ENCODE data around the gene SYTL3. TPM values are rescaled to one million over a fixed set of nuclear protein-coding genes. Genes with fewer than 3 reads are reported as not detected.
"Not testable (repeated sequence)": the region's sequence is repeated elsewhere in the genome, so short reads cannot be mapped to it uniquely, and the experiment has no call there.

The SYTL3 gene
- total and polyA plus RNA-seq, 10 donors = 5.9 to 48.3 (median 17.9) TPM

DNA sequence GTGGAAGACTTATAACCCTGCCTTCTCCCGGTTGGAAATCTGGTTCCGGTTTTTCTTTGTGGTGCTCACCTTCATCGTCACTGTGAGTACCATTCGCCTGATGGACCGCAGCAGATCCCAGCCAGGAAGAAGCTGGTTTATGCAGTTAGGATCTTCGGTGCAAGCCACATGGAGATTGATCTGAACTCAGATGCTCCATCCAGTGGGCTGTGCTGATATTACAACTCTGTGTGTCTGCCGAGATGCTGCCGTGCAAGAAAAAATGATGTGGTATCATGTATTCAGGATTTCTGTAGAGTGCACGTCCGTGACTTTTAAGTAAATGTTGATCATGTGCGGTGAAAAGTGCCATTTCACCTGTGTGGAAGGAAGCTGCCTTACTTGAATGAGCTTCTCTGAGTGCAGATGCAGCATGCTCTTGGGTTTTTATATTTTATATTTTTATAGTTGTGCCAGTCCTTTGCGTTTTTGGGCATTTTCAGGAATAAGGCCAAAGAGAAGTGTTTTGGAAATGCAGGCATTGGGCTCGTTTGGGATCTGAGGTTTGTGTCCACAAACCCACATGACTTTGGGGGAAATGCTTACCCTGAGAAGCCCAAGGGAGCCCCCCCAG lies 44.5 kb upstream of the SYTL3 start:
- intact Hi-C loops (cut with DNase I; ENCODE audit: low total_unique reads) = no loop called here
- no peak for TF ChIP-seq POLR2A (IDR thresholded peaks at IDR 0.05)
- TF ChIP-seq, protein P1, sequence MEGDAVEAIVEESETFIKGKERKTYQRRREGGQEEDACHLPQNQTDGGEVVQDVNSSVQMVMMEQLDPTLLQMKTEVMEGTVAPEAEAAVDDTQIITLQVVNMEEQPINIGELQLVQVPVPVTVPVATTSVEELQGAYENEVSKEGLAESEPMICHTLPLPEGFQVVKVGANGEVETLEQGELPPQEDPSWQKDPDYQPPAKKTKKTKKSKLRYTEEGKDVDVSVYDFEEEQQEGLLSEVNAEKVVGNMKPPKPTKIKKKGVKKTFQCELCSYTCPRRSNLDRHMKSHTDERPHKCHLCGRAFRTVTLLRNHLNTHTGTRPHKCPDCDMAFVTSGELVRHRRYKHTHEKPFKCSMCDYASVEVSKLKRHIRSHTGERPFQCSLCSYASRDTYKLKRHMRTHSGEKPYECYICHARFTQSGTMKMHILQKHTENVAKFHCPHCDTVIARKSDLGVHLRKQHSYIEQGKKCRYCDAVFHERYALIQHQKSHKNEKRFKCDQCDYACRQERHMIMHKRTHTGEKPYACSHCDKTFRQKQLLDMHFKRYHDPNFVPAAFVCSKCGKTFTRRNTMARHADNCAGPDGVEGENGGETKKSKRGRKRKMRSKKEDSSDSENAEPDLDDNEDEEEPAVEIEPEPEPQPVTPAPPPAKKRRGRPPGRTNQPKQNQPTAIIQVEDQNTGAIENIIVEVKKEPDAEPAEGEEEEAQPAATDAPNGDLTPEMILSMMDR (IDR thresholded peaks at IDR 0.05 in 8 of 11, conservative IDR thresholded peaks at IDR 0.05 in 3 of 11) = peak; percentile 47 to 81 (median 70)
- peak in 1 of 3 donors; percentile 9 for TF ChIP-seq POLR2AphosphoS5 (IDR thresholded peaks at IDR 0.05)
- H3K27me3 ChIP-seq (replicated peaks in 1 of 7) = no peaks in the 10 kb centered on the region
- 39 to 54% (median 50%) methylated on average over 13 of the region's 13 CpGs for WGBS, 5 donors
- DNase-seq = no peak
- H3K4me1 ChIP-seq = peaks cover 0 to 5% (median 0%) of the 10 kb centered on the region in 6 donors
- peaks cover 0 to 94% (median 54%) of the 10 kb centered on the region in 6 donors for H3K36me3 ChIP-seq
- H3K27ac ChIP-seq = no peak overlapping the region
- no peaks in the 10 kb centered on the region for H3K9me3 ChIP-seq
- no peak overlapping the region for H3K4me3 ChIP-seq

DNA sequence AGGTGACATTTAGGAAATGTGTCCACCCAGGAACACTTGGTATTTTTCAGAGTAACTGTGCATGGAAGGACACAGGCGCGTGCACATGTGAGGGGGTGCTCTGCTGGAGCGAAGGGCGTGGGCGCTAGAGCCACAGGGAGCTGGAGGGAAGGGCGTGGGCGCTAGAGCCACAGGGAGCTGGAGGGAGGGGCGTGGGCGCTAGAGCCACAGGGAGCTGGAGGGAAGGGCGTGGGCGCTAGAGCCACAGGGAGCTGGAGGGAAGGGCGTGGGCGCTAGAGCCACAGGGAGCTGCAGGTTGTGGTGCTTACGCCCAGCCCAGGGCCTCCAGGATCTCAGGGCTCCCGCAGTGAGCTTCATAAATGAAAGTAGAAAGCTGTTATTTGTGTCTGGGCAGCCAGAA lies 43.8 kb upstream of the SYTL3 start:
- H3K36me3 ChIP-seq = peaks cover 0 to 94% (median 60%) of the 10 kb centered on the region in 6 donors
- WGBS, 5 donors = 83 to 99% (median 94%) methylated on average over 15 of the region's 15 CpGs
- intact Hi-C loops (cut with DNase I; ENCODE audit: low total_unique reads) = not testable (repeated sequence)

DNA sequence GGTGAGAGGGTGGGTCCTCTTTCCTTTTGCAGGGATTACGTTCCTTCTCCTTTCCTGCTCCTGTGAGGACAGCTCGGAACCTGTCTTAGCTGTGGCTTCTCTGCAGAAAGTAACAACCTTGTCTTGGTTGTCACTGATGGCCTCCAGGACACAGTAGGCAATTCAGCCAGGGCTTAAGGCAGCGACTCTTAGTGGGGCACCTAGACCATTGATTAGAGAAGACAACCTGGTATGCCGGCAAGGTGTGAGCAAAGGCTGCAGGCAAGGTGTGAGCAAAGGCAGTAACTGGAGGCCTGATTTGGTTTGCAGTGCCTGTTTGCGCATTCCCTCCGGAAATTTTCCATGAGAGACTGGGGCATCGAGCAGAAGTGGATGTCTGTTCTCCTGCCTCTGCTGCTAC lies 42.9 kb upstream of the SYTL3 start:
- no peaks in the 10 kb centered on the region for H3K9me3 ChIP-seq
- no peak overlapping the region for H3K27ac ChIP-seq
- H3K36me3 ChIP-seq = peaks cover 0 to 94% (median 63%) of the 10 kb centered on the region in 6 donors
- TF ChIP-seq POLR2A (IDR thresholded peaks at IDR 0.05) (no peak), POLR2AphosphoS5 (IDR thresholded peaks at IDR 0.05) (no peak)
- TF ChIP-seq, protein P1 (IDR thresholded peaks at IDR 0.05 in 8 of 11, conservative IDR thresholded peaks at IDR 0.05 in 3 of 11) = no peak
- DNase-seq = no peak
- 87 to 97% (median 97%) methylated on average over 7 of the region's 7 CpGs for WGBS, 5 donors
- intact Hi-C loops (cut with DNase I; ENCODE audit: low total_unique reads) = no loop called here
- H3K27me3 ChIP-seq (replicated peaks in 1 of 7) = no peaks in the 10 kb centered on the region
- peaks cover 0 to 5% (median 0%) of the 10 kb centered on the region in 6 donors for H3K4me1 ChIP-seq
- no peak overlapping the region for H3K4me3 ChIP-seq

More for the DNA sequence above, 43.8 kb upstream of the SYTL3 start:
- H3K27ac ChIP-seq; DNase-seq; H3K9me3 ChIP-seq; H3K4me3 ChIP-seq; H3K27me3 ChIP-seq (replicated peaks in 1 of 7); H3K4me1 ChIP-seq: not testable (repeated sequence)

DNA sequence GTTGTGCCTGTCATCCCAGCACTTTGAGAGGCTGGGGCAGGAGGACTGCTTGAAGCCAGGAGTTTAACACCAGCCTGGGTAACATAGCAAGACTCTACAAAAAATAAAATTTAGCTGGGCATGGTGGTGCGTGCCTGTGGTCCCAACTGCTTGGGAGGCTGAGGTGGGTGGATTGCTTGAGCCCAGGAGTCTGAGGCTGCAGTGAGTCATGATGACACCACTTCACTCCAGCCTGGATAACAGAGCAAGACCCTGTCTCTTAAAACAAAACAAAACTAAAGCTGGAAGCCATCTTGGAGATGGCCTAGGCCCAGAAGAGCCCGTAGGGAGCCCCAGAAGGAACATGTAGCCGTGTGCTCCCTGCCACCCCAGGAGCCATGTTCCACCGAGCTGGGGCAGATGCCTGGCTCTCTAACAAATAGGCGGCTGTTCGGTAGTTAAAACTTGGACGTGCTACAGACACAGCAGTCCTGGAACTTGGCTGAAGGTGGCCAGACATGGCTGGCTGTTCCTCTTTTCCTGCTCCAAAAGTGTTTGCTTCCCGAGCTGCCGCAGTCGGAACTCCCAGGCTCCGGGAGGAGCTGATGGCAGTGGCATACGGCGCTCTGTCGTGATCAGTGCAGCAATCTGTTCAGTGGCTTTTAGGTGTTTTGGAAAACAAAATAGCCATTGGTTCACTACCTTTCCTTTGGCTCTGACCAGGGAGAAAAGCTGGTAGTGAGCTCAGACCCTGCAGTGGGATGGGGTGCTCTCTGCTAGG lies 42.3 kb upstream of the SYTL3 start:
- no peaks in the 10 kb centered on the region for H3K27me3 ChIP-seq (replicated peaks in 1 of 7)
- H3K4me1 ChIP-seq = peaks cover 0 to 5% (median 0%) of the 10 kb centered on the region in 6 donors
- H3K4me3 ChIP-seq = no peak overlapping the region
- WGBS, 5 donors = 92 to 96% (median 95%) methylated on average over 13 to 14 of the region's 14 CpGs
- no peaks in the 10 kb centered on the region for H3K9me3 ChIP-seq
- TF ChIP-seq, protein P1 (IDR thresholded peaks at IDR 0.05 in 8 of 11, conservative IDR thresholded peaks at IDR 0.05 in 3 of 11) = no peak
- TF ChIP-seq POLR2AphosphoS5 (IDR thresholded peaks at IDR 0.05) (no peak), POLR2A (IDR thresholded peaks at IDR 0.05) (no peak)
- peaks cover 0 to 94% (median 61%) of the 10 kb centered on the region in 6 donors for H3K36me3 ChIP-seq
- intact Hi-C loops (cut with DNase I; ENCODE audit: low total_unique reads) = no loop called here
- H3K27ac ChIP-seq = no peak overlapping the region
- DNase-seq = no peak

All from spleen (tissue), 11 donors.